Activated T-cell treated with anti-CD3 and anti-CD28 coated beads, Interleukin-2, amount 50 U/mL, for 48 hours (primary cell): ENCODE results near the gene ANP32D.
"Not testable (repeated sequence)": the region's sequence is repeated elsewhere in the genome, so short reads cannot be mapped to it uniquely, and the experiment has no call there.

ENCODE experiments used
- DNase-seq, 2 experiments: peaks; one replicate each; pipeline ENCODE4 v3.0.0-alpha.2; 2020

The ANP32D gene

DNA sequence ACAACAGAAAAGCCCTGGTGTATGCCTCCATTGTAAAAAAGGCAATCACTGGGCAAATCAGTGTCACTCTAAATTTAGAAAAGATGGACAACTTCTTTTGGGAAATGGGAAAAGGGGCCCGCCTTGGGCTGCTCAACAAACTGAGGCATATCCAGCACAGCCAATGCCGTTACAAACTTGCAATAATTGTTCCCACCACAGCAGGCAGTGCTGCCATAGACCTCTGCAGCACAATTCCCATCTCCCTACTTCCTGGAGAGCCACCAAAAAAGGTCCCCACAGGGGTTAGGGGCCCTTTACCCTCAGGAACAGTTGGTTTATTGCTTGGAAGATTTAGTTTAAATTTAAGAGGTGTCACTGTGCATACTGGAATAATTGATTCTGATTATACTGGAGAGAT lies 36.6 kb downstream of the ANP32D start:
- no peak for DNase-seq

GRCh38 chr12:48510111-48510510 lies 37.8 kb downstream of the ANP32D start:
- no peak for DNase-seq

DNA sequence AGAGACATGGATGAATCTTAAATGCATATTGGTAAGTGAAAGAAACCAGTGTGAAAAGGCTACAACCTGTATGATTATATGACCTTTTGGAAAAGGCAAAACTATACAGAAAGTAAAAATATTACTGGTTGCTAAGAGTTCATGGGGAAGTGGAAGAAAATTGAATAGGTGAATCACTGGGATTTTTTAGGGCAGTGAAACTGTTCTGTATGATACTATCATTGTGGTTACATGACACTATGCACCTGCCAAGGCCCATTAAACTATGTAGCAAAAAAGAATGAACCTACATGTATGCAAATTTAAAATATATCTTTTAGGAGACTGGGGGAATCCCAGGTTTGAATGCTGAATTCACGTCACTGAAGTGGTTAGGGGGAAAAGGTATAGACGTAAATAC lies 40.5 kb downstream of the ANP32D start:
- no peak for DNase-seq

- no peak for DNase-seq
Observed at GRCh38 chr12:48514728-48515127, 42.4 kb downstream of the ANP32D start.

DNA sequence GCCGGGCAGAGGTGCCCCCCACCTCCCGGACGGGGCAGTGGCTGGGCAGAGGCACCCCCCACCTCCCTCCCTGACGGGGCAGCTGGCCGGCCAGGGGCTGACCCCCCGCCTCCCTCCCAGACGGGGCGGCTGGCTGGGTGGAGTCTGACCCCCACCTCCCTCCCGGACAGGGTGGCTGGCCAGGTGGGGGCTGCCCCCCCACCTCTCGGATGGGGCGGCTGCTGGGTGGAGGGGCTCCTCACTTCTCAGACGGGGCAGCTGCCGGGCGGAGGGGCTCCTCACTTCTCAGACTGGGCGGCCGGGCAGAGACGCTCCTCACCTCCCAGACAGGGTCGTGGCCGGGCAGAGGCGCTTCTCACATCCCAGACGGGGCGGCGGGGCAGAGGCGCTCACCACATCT lies 48.0 kb downstream of the ANP32D start:
- not testable (repeated sequence) for DNase-seq
